ENCODE results near the gene NPAS3. TPM values are rescaled to one million over a fixed set of nuclear protein-coding genes. Genes with fewer than 3 reads are reported as not detected.

The NPAS3 gene
- polyA plus RNA-seq, 2 of the 4 experiments (the other 2 are of a cell fraction), result not detected

DNA sequence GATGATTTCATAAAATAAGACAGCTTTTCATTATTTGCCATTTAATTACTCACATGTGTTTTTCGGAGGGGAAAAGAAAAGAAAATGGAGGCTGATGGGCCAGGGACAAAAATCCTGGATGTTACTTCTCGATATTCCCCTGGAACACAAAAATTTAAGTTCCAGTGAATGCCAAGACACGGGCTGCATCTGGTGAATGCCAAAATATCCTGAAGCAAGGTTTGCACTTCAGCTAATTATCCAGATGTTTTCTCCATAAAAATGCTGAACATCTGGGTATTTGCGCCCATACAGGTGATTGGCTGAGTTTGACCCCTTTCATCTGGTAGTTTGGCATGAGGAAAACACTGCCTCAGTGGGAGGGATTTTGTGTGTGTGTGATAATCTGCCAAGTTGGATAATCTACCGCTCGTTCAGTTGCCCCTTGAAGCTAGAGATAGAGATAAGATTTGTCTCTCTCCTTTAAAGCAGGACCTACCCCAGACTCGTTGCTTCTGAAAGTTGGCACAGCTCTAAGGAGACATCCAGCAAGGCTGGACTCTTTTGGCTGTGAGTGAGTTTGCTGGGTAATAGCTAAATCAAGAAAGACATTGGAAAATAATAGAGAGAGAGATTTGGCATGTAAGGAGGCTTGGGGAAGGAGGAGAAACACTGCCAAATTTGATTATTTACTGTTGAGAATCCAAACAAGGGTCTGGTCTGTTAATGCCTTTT, 622.2 kb downstream of the NPAS3 start:
- no peaks in the 10 kb centered on the region for H3K9me3 ChIP-seq
- no peak overlapping the region for H3K4me2 ChIP-seq
- CTCF ChIA-PET, result no interaction called here
- no peak for DNase-seq (ENCODE audit: low read depth in 1 of 2, low spot score in 1 of 2)
- no peak for FAIRE-seq
- 15% methylated on average over 7 of the region's 7 CpGs for whole genome bisulfite sequencing (ENCODE audit: missing lambda C conversion rate)
- no peaks in the 10 kb centered on the region for H3K4me1 ChIP-seq
- H3K4me3 ChIP-seq, result no peak overlapping the region
- H3K27ac ChIP-seq, result no peak overlapping the region
- ATAC-seq, result no peak
- POLR2A ChIA-PET, result no interaction called here
- no peak for TF ChIP-seq RARB (CRISPR knock-in tag; IDR thresholded peaks at IDR 0.05)
- no peak for TF ChIP-seq HEYL (CRISPR knock-in tag; IDR thresholded peaks at IDR 0.05)
- TF ChIP-seq BCL3 (IDR thresholded peaks at IDR 0.05), result no peak
- TF ChIP-seq CBX2 (IDR thresholded peaks at IDR 0.05; ENCODE audit: borderline replicate concordance, low read depth), result no peak
- TF ChIP-seq EHMT2 (IDR thresholded peaks at IDR 0.05; ENCODE audit: low read depth), result no peak
- no peak for TF ChIP-seq TFCP2L1 (CRISPR knock-in tag; IDR thresholded peaks at IDR 0.05)
- no peak for TF ChIP-seq ZFP36 (IDR thresholded peaks at IDR 0.05; ENCODE audit: borderline replicate concordance, partially characterized antibody)
- no peak for TF ChIP-seq KDM1A (IDR thresholded peaks at IDR 0.05; ENCODE audit: low read depth)
- TF ChIP-seq MYC (IDR thresholded peaks at IDR 0.05; ENCODE audit: borderline replicate concordance, low read length), result no peak
- TF ChIP-seq HDAC2 (IDR thresholded peaks at IDR 0.05), result no peak
- TF ChIP-seq GATA3 (IDR thresholded peaks at IDR 0.05; ENCODE audit: borderline replicate concordance), result no peak
- no peak for TF ChIP-seq HOXB13 (CRISPR knock-in tag; IDR thresholded peaks at IDR 0.05; ENCODE audit: low read depth)
- no peak for TF ChIP-seq TP53 (CRISPR knock-in tag; IDR thresholded peaks at IDR 0.05)
- TF ChIP-seq, protein P1, sequence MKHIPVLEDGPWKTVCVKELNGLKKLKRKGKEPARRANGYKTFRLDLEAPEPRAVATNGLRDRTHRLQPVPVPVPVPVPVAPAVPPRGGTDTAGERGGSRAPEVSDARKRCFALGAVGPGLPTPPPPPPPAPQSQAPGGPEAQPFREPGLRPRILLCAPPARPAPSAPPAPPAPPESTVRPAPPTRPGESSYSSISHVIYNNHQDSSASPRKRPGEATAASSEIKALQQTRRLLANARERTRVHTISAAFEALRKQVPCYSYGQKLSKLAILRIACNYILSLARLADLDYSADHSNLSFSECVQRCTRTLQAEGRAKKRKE (CRISPR knock-in tag; IDR thresholded peaks at IDR 0.05; ENCODE audit: low read depth), result no peak
- no peak for TF ChIP-seq JUN (IDR thresholded peaks at IDR 0.05)
- TF ChIP-seq, protein P2, sequence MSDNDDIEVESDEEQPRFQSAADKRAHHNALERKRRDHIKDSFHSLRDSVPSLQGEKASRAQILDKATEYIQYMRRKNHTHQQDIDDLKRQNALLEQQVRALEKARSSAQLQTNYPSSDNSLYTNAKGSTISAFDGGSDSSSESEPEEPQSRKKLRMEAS (IDR thresholded peaks at IDR 0.05), result no peak
- no peak for TF ChIP-seq RFX5 (IDR thresholded peaks at IDR 0.05)
- TF ChIP-seq ZNF302 (CRISPR knock-in tag; IDR thresholded peaks at IDR 0.05), result no peak
- no peak for TF ChIP-seq CHD2 (IDR thresholded peaks at IDR 0.05; ENCODE audit: low read length, partially characterized antibody)

GRCh38 chr14:33561488-33562175, 623.0 kb downstream of the NPAS3 start:
- Histone ChIP-seq H3K4me1 (no peaks in the 10 kb centered on the region), H3K4me3 (no peak overlapping the region), H3K9me3 (no peaks in the 10 kb centered on the region), H3K4me2 (no peak overlapping the region), H3K27ac (no peak overlapping the region)
- ChIA-PET POLR2A (no interaction called here), CTCF (no interaction called here)
- ATAC-seq (no peak), FAIRE-seq (no peak), DNase-seq (ENCODE audit: low read depth in 1 of 2, low spot score in 1 of 2) (no peak)
- 51% methylated on average over 7 of the region's 7 CpGs for WGBS (ENCODE audit: missing lambda C conversion rate)
- no peak for TF ChIP-seq KDM5A (IDR thresholded peaks at IDR 0.05)
- no peak for TF ChIP-seq TFCP2L1 (CRISPR knock-in tag; IDR thresholded peaks at IDR 0.05)
- TF ChIP-seq MYC (IDR thresholded peaks at IDR 0.05; ENCODE audit: borderline replicate concordance, low read length), result no peak
- TF ChIP-seq MAZ (IDR thresholded peaks at IDR 0.05; ENCODE audit: borderline replicate concordance, low read depth, low read length), result no peak
- TF ChIP-seq, protein P3, sequence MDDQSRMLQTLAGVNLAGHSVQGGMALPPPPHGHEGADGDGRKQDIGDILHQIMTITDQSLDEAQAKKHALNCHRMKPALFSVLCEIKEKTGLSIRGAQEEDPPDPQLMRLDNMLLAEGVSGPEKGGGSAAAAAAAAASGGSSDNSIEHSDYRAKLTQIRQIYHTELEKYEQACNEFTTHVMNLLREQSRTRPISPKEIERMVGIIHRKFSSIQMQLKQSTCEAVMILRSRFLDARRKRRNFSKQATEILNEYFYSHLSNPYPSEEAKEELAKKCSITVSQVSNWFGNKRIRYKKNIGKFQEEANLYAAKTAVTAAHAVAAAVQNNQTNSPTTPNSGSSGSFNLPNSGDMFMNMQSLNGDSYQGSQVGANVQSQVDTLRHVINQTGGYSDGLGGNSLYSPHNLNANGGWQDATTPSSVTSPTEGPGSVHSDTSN (IDR thresholded peaks at IDR 0.05), result no peak
- TF ChIP-seq USF2 (IDR thresholded peaks at IDR 0.05), result no peak
- TF ChIP-seq CTCF (IDR thresholded peaks at IDR 0.05), result no peak
- TF ChIP-seq CBX8 (IDR thresholded peaks at IDR 0.05), result no peak
- TF ChIP-seq NFE2L2 (conservative IDR thresholded peaks at IDR 0.05; ENCODE audit: low read length), result no peak
- TF ChIP-seq FOSB (CRISPR knock-in tag; IDR thresholded peaks at IDR 0.05), result no peak
- TF ChIP-seq, protein P4, sequence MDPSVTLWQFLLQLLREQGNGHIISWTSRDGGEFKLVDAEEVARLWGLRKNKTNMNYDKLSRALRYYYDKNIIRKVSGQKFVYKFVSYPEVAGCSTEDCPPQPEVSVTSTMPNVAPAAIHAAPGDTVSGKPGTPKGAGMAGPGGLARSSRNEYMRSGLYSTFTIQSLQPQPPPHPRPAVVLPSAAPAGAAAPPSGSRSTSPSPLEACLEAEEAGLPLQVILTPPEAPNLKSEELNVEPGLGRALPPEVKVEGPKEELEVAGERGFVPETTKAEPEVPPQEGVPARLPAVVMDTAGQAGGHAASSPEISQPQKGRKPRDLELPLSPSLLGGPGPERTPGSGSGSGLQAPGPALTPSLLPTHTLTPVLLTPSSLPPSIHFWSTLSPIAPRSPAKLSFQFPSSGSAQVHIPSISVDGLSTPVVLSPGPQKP (IDR thresholded peaks at IDR 0.05; ENCODE audit: low read depth, low read length), result no peak
- TF ChIP-seq, protein P1 (CRISPR knock-in tag; IDR thresholded peaks at IDR 0.05; ENCODE audit: low read depth), result no peak
- no peak for TF ChIP-seq SMC3 (IDR thresholded peaks at IDR 0.05)
- TF ChIP-seq CHD2 (IDR thresholded peaks at IDR 0.05; ENCODE audit: low read length, partially characterized antibody), result no peak

Data from A549 (cell line).